Lung (tissue), 12 donors: ENCODE measurements around the gene KIRREL1. TPM values are rescaled to one million over a fixed set of nuclear protein-coding genes. Genes with fewer than 3 reads are reported as not detected.

Source experiments
- ATAC-seq: fragments of 200-7000 bp; cut with Tn5 transposase; one replicate; pipeline ENCODE4 v1.9.1; 2020; ENCODE audit warnings: moderate number of reproducible peaks; ENCODE audit not compliant: insufficient read depth, low FRiP score
- DNase-seq, 3 donors: peaks; one replicate each; pipeline ENCODE4 v3.0.0-alpha.2; 2013 to 2017
- H3K27ac ChIP-seq, 2 donors: one replicate each; pipeline ENCODE4 v1.5.1; 2013; ENCODE audit warnings: mild to moderate bottlenecking in 2 of 2, moderate library complexity in 2 of 2, control low read depth in 1 of 2, inconsistent platforms in 1 of 2, low read depth in 1 of 2, low read length in 1 of 2
- H3K27me3 ChIP-seq, 3 donors: one replicate each; pipeline ENCODE4 v1.5.1; 2013; ENCODE audit warnings: low read length in 2 of 3; ENCODE audit not compliant: control insufficient read depth in 3 of 3, insufficient read depth in 3 of 3
- H3K36me3 ChIP-seq, 4 donors: one replicate each; pipeline ENCODE4 v1.5.1; 2013; ENCODE audit warnings: low read length in 4 of 4, mild to moderate bottlenecking in 1 of 4, moderate library complexity in 1 of 4; ENCODE audit not compliant: control insufficient read depth in 4 of 4, insufficient read depth in 4 of 4
- H3K4me1 ChIP-seq, 5 donors: one replicate each; pipeline ENCODE4 v1.5.1; 2013; ENCODE audit warnings: low read length in 5 of 5, mild to moderate bottlenecking in 2 of 5, moderate library complexity in 1 of 5; ENCODE audit not compliant: control insufficient read depth in 5 of 5, insufficient read depth in 5 of 5
- H3K4me3 ChIP-seq: one replicate; pipeline ENCODE4 v1.5.1; 2013; ENCODE audit warnings: mild to moderate bottlenecking, control low read depth, moderate library complexity
- H3K9ac ChIP-seq, 2 donors: one replicate each; pipeline ENCODE4 v1.5.1; 2013; ENCODE audit warnings: low read length in 2 of 2, control low read depth in 1 of 2; ENCODE audit not compliant: insufficient read depth in 1 of 2
- H3K9me3 ChIP-seq, 4 donors: one replicate each; pipeline ENCODE4 v1.5.1; 2013; ENCODE audit warnings: low read length in 3 of 4, mild to moderate bottlenecking in 1 of 4, moderate library complexity in 1 of 4; ENCODE audit not compliant: control insufficient read depth in 4 of 4, insufficient read depth in 3 of 4
- WGBS, 2 donors: extraction: QIAGEN DNeasy Blood & Tissue Kit; methylation state at CpG; one replicate each; pipeline ENCODE4 v1.1.7; 2013; 5-methylcytosine and 5-hydroxymethylcytosine counted together
- polyA plus RNA-seq, 2 donors: library from polyadenylated mRNA; stranded (reverse); fragments of 200-250 nt; gene quantifications; one replicate each; pipeline ENCODE4 v1.2.1, GENCODE V29; 2013
- total RNA-seq, 2 donors: library from RNA; depleted of rRNA in 1 of 2; stranded (reverse); fragments of >200 nt in 1 of 2; gene quantifications; one replicate each; pipeline ENCODE4 v1.2.1, GENCODE V29; 2014 to 2021
- TF ChIP-seq, protein P1 (sequence below): IDR thresholded peaks from 2 replicates; pipeline ENCODE4 v1.5.1; 2012; ENCODE audit warnings: mild to moderate bottlenecking; ENCODE audit errors: control extremely low read depth, extremely low read depth
- donor health status: control.
- donor health status: control.
- donor health status: Bipolar disorder and iron deficiency.
- donor health status: healthy.
- donor health status: DM: yes; HTN: yes; CAD: no.

Gene KIRREL1
- total and polyA plus RNA-seq, 4 donors: 7.5 to 41.8 (median 26.5) TPM

DNA sequence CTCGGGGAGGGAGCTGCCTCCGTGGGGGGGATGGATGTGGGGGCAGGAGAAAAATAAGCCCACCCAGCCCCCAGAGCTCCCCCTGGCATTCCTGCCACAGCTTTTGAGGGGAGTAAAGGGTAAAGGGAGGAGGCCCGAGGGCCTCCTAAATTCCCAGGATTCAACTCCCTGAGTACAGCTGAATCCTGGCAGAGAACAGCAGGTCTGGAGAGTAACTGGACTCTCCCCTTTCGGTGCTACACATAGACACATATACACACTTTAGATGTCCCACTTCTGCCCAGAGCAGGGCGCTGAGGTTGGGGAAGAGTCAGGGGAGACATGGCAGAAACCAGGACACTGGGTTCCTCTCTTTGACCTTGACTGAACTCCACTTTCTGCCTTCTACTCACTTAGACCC, 3.0 kb downstream of the KIRREL1 start:
- TF ChIP-seq, protein P1, sequence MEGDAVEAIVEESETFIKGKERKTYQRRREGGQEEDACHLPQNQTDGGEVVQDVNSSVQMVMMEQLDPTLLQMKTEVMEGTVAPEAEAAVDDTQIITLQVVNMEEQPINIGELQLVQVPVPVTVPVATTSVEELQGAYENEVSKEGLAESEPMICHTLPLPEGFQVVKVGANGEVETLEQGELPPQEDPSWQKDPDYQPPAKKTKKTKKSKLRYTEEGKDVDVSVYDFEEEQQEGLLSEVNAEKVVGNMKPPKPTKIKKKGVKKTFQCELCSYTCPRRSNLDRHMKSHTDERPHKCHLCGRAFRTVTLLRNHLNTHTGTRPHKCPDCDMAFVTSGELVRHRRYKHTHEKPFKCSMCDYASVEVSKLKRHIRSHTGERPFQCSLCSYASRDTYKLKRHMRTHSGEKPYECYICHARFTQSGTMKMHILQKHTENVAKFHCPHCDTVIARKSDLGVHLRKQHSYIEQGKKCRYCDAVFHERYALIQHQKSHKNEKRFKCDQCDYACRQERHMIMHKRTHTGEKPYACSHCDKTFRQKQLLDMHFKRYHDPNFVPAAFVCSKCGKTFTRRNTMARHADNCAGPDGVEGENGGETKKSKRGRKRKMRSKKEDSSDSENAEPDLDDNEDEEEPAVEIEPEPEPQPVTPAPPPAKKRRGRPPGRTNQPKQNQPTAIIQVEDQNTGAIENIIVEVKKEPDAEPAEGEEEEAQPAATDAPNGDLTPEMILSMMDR: no peak
- H3K4me3 ChIP-seq: no peak overlapping the region

DNA sequence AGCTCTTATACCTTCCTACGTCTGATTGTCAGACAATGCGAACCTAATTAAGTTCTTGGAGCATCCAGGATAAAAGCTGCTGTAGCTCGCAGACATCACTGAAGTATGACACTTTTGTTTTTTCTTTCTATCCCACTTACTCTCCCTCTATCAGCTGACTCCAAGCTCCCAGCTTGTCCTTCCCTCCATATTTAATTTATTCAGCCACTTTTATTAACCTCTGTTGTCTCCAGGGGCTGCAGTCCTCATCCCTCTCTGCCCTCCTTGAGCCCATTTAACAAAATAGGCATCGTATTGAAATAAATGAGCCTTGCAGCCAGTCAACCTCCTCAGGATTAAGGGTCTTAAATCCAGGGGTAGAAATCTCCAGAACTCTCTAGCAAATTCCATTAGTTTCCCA, 7.1 kb downstream of the KIRREL1 start:
- ATAC-seq: no peak
- Histone ChIP-seq H3K27ac (no peak overlapping the region), H3K27me3 (no peaks in the 10 kb centered on the region), H3K4me1 (peaks cover 0 to 64% (median 31%) of the 10 kb centered on the region in 5 donors), H3K36me3 (peaks cover 0 to 8% (median 0%) of the 10 kb centered on the region in 4 donors), H3K4me3 (no peak overlapping the region), H3K9ac (no peak overlapping the region), H3K9me3 (no peaks in the 10 kb centered on the region)
- 89% methylated on average over 4 of the region's 4 CpGs for WGBS, 2 donors
- TF ChIP-seq, protein P1: no peak
- no peak for DNase-seq

More for the DNA sequence above, 3.0 kb downstream of the KIRREL1 start:
- Histone ChIP-seq H3K27me3 (no peaks in the 10 kb centered on the region), H3K27ac (no peak overlapping the region), H3K9me3 (no peaks in the 10 kb centered on the region), H3K9ac (peak overlapping the region in 1 of 2 donors; percentile 70), H3K36me3 (peaks cover 0 to 8% (median 0%) of the 10 kb centered on the region in 4 donors), H3K4me1 (peaks cover 0 to 46% (median 19%) of the 10 kb centered on the region in 5 donors)
- WGBS, 2 donors: 74 to 86% methylated on average over 5 of the region's 5 CpGs
- peak in 1 of 3 donors; percentile 51 for DNase-seq
- no peak for ATAC-seq

DNA sequence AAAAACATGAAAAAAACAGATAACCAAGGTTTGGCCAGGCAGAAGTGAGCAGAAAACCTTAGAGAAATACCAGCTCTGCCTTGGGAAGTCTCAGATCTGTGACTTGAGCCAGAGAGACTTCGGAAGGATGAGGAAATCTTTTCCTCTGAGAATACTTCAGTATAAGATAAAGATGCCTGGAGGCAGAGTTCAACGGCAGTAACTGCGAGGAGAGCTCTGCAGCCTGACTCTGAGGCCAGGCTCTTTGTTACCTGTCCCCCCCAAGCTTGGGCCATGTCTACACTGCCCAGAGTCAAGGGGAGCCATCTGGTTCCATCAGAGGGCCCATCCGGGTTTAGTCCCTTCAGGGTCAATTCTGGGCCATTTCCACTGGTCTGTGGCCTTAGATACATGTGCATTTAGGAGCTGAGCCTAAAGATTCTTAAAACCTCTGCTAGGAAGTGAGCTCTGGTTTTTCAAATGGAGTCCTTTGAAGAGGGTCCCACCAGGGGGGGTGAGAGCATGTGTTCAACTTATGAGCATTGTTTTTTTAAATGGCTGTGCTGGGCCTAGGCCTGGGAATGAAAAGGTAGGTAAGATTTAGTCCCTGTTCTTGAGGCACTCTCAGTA, 8.7 kb downstream of the KIRREL1 start:
- Histone ChIP-seq H3K4me1 (peaks cover 0 to 63% (median 42%) of the 10 kb centered on the region in 5 donors), H3K36me3 (peaks cover 0 to 8% (median 0%) of the 10 kb centered on the region in 4 donors), H3K9me3 (no peaks in the 10 kb centered on the region), H3K4me3 (no peak overlapping the region), H3K27me3 (no peaks in the 10 kb centered on the region), H3K27ac (peak overlapping the region in 1 of 2 donors; percentile 20), H3K9ac (peak overlapping the region in 1 of 2 donors; percentile 38)
- ATAC-seq (no peak), DNase-seq (peak; percentile 51 to 67 (median 65))
- TF ChIP-seq, protein P1: no peak
- WGBS, 2 donors: 60 to 77% methylated on average over 4 of the region's 4 CpGs
